ENCODE data around the gene ZBTB16. TPM values are rescaled to one million over a fixed set of nuclear protein-coding genes. Genes with fewer than 3 reads are reported as not detected.

The ZBTB16 gene
- total RNA-seq, 1 donor from 2014 or later, result 17.7 TPM

GRCh38 chr11:114142707-114143106 is 83.2 kb downstream of the ZBTB16 start:
- Mint-ChIP-seq H3K9me3 (peaks cover 7% of the 10 kb centered on the region), H3K27me3 (ENCODE audit: insufficient read depth, low read depth) (peaks cover 4% of the 10 kb centered on the region), H3K4me1 (peaks cover 82% of the 10 kb centered on the region), H3K4me3 (no peak overlapping the region), H3K36me3 (peaks cover 34% of the 10 kb centered on the region), H3K27ac (peak overlapping the region; percentile 90)
- no peak overlapping the region for H2AFZ ChIP-seq (replicated peaks)
- no peak for DNase-seq (ENCODE audit: low spot score)
- no peak overlapping the region for H3K27ac ChIP-seq
- TF ChIP-seq EZH2 (IDR thresholded peaks at IDR 0.05) (no peak), CTCF (IDR thresholded peaks at IDR 0.05) (no peak), EZH2phosphoT487 (IDR thresholded peaks at IDR 0.05) (no peak)
- H3K4me2 ChIP-seq, result peak overlapping the region; percentile 47
- peaks cover 62% of the 10 kb centered on the region for H3K4me1 ChIP-seq
- H3K4me3 ChIP-seq, result no peak overlapping the region
- no peak overlapping the region for H3K9ac ChIP-seq
- H3K79me2 ChIP-seq (ENCODE audit: low read depth), result peaks cover 15% of the 10 kb centered on the region
- no peaks in the 10 kb centered on the region for H3K36me3 ChIP-seq
- no peaks in the 10 kb centered on the region for H3K27me3 ChIP-seq
- peaks cover 51% of the 10 kb centered on the region for H4K20me1 ChIP-seq (ENCODE audit: low read depth)
- no peaks in the 10 kb centered on the region for H3K9me3 ChIP-seq (ENCODE audit: low read depth)
- peaks cover 19% of the 10 kb centered on the region for H3F3A ChIP-seq (ENCODE audit: low read depth)

- no peak overlapping the region for H3K4me3 ChIP-seq
- H3K27ac ChIP-seq, result no peak overlapping the region
- no peak overlapping the region for H2AFZ ChIP-seq (replicated peaks)
- H4K20me1 ChIP-seq (ENCODE audit: low read depth), result peaks cover 56% of the 10 kb centered on the region
- no peak overlapping the region for H3K9ac ChIP-seq
- no peaks in the 10 kb centered on the region for H3K27me3 ChIP-seq
- peak overlapping the region; percentile 1 for H3K27ac Mint-ChIP-seq
- H3K36me3 Mint-ChIP-seq, result peaks cover 18% of the 10 kb centered on the region
- no peaks in the 10 kb centered on the region for H3K9me3 ChIP-seq (ENCODE audit: low read depth)
- no peak for TF ChIP-seq EZH2 (IDR thresholded peaks at IDR 0.05)
- no peak for TF ChIP-seq CTCF (IDR thresholded peaks at IDR 0.05)
- no peak for TF ChIP-seq EZH2phosphoT487 (IDR thresholded peaks at IDR 0.05)
- peak overlapping the region; percentile 66 for H3K4me2 ChIP-seq
- H3F3A ChIP-seq (ENCODE audit: low read depth), result peaks cover 19% of the 10 kb centered on the region
- peaks cover 71% of the 10 kb centered on the region for H3K4me1 ChIP-seq
- H3K4me1 Mint-ChIP-seq, result peaks cover 82% of the 10 kb centered on the region
- no peaks in the 10 kb centered on the region for H3K36me3 ChIP-seq
- no peak for DNase-seq (ENCODE audit: low spot score)
- H3K9me3 Mint-ChIP-seq, result no peaks in the 10 kb centered on the region
- peaks cover 15% of the 10 kb centered on the region for H3K79me2 ChIP-seq (ENCODE audit: low read depth)
- peaks cover 4% of the 10 kb centered on the region for H3K27me3 Mint-ChIP-seq (ENCODE audit: insufficient read depth, low read depth)
- H3K4me3 Mint-ChIP-seq, result no peak overlapping the region
Measured at GRCh38 chr11:114145166-114145775, 85.8 kb downstream of the ZBTB16 start.

- Histone ChIP-seq H3K27me3 (no peaks in the 10 kb centered on the region), H3K4me3 (no peak overlapping the region), H3K27ac (no peak overlapping the region), H3K9ac (no peak overlapping the region), H3K4me2 (peak overlapping the region; percentile 3), H3K36me3 (no peaks in the 10 kb centered on the region), H3K9me3 (ENCODE audit: low read depth) (no peaks in the 10 kb centered on the region), H2AFZ (replicated peaks) (no peak overlapping the region), H3K4me1 (peaks cover 57% of the 10 kb centered on the region), H3K79me2 (ENCODE audit: low read depth) (peaks cover 12% of the 10 kb centered on the region), H4K20me1 (ENCODE audit: low read depth) (peaks cover 44% of the 10 kb centered on the region), H3F3A (ENCODE audit: low read depth) (peaks cover 19% of the 10 kb centered on the region)
- Mint-ChIP-seq H3K9me3 (peaks cover 2% of the 10 kb centered on the region), H3K4me1 (peaks cover 64% of the 10 kb centered on the region), H3K27me3 (ENCODE audit: insufficient read depth, low read depth) (peaks cover 5% of the 10 kb centered on the region), H3K36me3 (peaks cover 10% of the 10 kb centered on the region), H3K4me3 (no peak overlapping the region), H3K27ac (peak overlapping the region; percentile 67)
- no peak for TF ChIP-seq EZH2 (IDR thresholded peaks at IDR 0.05)
- no peak for TF ChIP-seq EZH2phosphoT487 (IDR thresholded peaks at IDR 0.05)
- TF ChIP-seq CTCF (IDR thresholded peaks at IDR 0.05), result no peak
- no peak for DNase-seq (ENCODE audit: low spot score)
Measured at GRCh38 chr11:114147375-114148012, 88.0 kb downstream of the ZBTB16 start.

Data from neural progenitor cell (in vitro differentiated cells).